H1 (cell line): Measurements from ENCODE around the gene CCDC184. TPM values are rescaled to one million over a fixed set of nuclear protein-coding genes. Genes with fewer than 3 reads are reported as not detected.

Experiments
- ASH2L ChIP-seq: fragments of 200-600, 300-600 bp; sonication (generic); IDR thresholded peaks from one replicate; pipeline ENCODE4 v1.7.1; 2017; ENCODE audit warnings: low read length
- CHD7 ChIP-seq: fragments of 300-600 bp; sonication (generic); IDR thresholded peaks from 2 replicates; pipeline ENCODE4 v1.7.1; 2012; ENCODE audit warnings: low read length, moderate library complexity, mild to moderate bottlenecking, inconsistent platforms; ENCODE audit not compliant: insufficient replicate concordance
- EZH2 ChIP-seq: fragments of 200-600 bp; sonication (generic); IDR thresholded peaks from 2 replicates; pipeline ENCODE4 v1.7.1; 2012; ENCODE audit warnings: low read depth, mild to moderate bottlenecking, moderate library complexity, low read length, inconsistent platforms; ENCODE audit not compliant: severe bottlenecking
- KDM1A ChIP-seq: fragments of 200-600, 300-600 bp; sonication (generic); IDR thresholded peaks from 2 replicates; pipeline ENCODE4 v1.7.1; 2016; ENCODE audit warnings: mild to moderate bottlenecking, low read length, borderline replicate concordance
- MAFK ChIP-seq: IDR thresholded peaks from 2 replicates; pipeline ENCODE4 v1.6.1; 2012; ENCODE audit warnings: low read depth, mild to moderate bottlenecking, improper control_type of control experiment, low read length
- PHF8 ChIP-seq: fragments of 200-600 bp; sonication (generic); conservative IDR thresholded peaks from 2 replicates; pipeline ENCODE4 v1.7.1; 2012; ENCODE audit warnings: low read depth, mild to moderate bottlenecking, inconsistent platforms, low read length, moderate library complexity
- SIX5 ChIP-seq: IDR thresholded peaks from 2 replicates; pipeline ENCODE4 v1.6.1; 2011; ENCODE audit warnings: mild to moderate bottlenecking, low read depth, low read length
- TAF1 ChIP-seq: IDR thresholded peaks from 2 replicates; pipeline ENCODE4 v1.6.1; 2011; ENCODE audit warnings: mild to moderate bottlenecking, low read depth, low read length
- USF2 ChIP-seq: IDR thresholded peaks from 2 replicates; pipeline ENCODE4 v1.6.1; 2011; ENCODE audit warnings: low read length, improper control_type of control experiment
- polyA plus RNA-seq, 7 experiments: library from polyadenylated mRNA; depleted of rRNA in 3 of 7; stranded (reverse) in 5 of 7; unstranded in 2 of 7; fragments of >200 nt in 5 of 7; fragments of 200-250 nt in 2 of 7; gene quantifications; 1 replicate in 5 of 7; 2 replicates in 1 of 7; 4 replicates in 1 of 7; pipeline versions ENCODE4 v1.2.1 to v1.2.3, GENCODE V29; 2011 to 2013; ENCODE audit warnings: missing spikeins in 2 of 7, mixed read lengths in 2 of 7
- total RNA-seq: library from RNA; stranded (reverse); fragmentation: NEBNext Ultra II Directional; extraction: Animal tissue kit (Norgen Biotek cat#: 25700); gene quantifications from 2 replicates; pipeline ENCODE4 v1.2.1, GENCODE V29; 2021

The CCDC184 gene
- total and polyA plus RNA-seq, 2 of the 8 experiments (the other 6 are each of a cell fraction or from before 2014, with no cell fraction given): 2.2 to 3.0 TPM

DNA sequence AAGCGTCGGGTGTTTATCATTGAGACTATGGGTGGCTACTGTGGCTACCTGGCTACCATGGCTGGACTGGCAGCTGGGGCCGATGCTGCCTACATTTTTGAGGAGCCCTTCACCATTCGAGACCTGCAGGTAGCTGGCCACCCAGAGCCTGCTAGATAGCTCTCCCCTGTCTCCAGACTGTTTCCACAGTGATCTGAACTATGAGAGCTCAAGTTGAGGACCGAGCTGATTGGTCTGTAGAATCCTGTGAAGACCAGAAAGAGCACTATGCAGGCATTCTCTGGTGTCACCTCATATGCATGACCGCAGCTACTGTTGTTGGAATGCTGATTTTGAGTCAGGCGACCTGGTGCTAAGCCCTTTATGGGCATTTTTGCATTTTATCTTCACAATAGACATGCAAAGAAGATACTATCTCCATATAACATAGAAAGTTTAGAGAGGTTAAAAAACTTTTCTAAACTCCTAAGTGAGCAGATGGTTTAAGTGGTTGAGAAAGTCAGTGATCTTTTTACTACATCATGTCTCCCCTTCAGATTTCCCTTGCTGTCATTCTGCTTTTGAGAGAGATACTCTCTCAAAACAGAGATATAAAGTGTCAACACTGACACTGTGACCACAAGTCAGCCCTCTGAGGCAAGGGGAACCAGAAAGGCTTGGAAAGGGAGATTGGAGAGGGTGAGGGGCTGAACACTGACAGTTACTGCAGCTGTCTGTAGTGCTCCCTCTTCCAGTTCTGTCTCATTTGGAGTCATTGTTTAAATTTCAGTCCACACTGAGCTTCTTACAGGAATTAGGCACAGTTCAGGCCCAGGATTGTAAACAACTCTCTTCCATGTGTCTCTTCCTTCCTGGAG is 40.4 kb upstream of the CCDC184 start (continued):
- TF ChIP-seq CHD7 (peak; percentile 67), MAFK (no peak), EZH2 (no peak), PHF8 (no peak), ASH2L (no peak), USF2 (no peak), KDM1A (no peak), SIX5 (no peak), TAF1 (0 out of 2 replicates have a peak, but pooled peaks have one; percentile 20)
